NOMO-1 (cell line): Measurements from ENCODE around the gene HIVEP3.

Experiments
- DNase-seq, 2 experiments: peaks; one replicate each; lab custom pipeline; 2025; ENCODE audit not compliant: unreplicated experiment in 2 of 2; lab: John Stamatoyannopoulos, UW

The HIVEP3 gene

GRCh38 chr1:41660570-41661427 lies 257.9 kb downstream of the HIVEP3 start:
- peak in 1 of 2 experiments; percentile 9 for DNase-seq

GRCh38 chr1:41659903-41660302 lies 258.8 kb downstream of the HIVEP3 start:
- DNase-seq: no peak

- DNase-seq: no peak
Measured at GRCh38 chr1:41659159-41659495, 259.6 kb downstream of the HIVEP3 start.

GRCh38 chr1:41658431-41659158 lies 260.1 kb downstream of the HIVEP3 start:
- peak; percentile 71 to 75 for DNase-seq

- no peak for DNase-seq
Measured at GRCh38 chr1:41657679-41658295, 260.9 kb downstream of the HIVEP3 start.

- no peak for DNase-seq
Measured at GRCh38 chr1:41656825-41657500, 261.8 kb downstream of the HIVEP3 start.

GRCh38 chr1:41656068-41656467 lies 262.7 kb downstream of the HIVEP3 start:
- no peak for DNase-seq

GRCh38 chr1:41655632-41656031 lies 263.1 kb downstream of the HIVEP3 start:
- DNase-seq: no peak

GRCh38 chr1:41653574-41653973 lies 265.1 kb downstream of the HIVEP3 start:
- DNase-seq: no peak

- DNase-seq: no peak
Measured at GRCh38 chr1:41652384-41653265, 266.1 kb downstream of the HIVEP3 start.

GRCh38 chr1:41650028-41650880 lies 268.5 kb downstream of the HIVEP3 start:
- DNase-seq: no peak

- DNase-seq: no peak
Measured at GRCh38 chr1:41649396-41650027, 269.2 kb downstream of the HIVEP3 start.

- DNase-seq: no peak
Measured at GRCh38 chr1:41648844-41649243, 269.9 kb downstream of the HIVEP3 start.

- no peak for DNase-seq
Measured at GRCh38 chr1:41648230-41648629, 270.5 kb downstream of the HIVEP3 start.

- no peak for DNase-seq
Measured at GRCh38 chr1:41647221-41648135, 271.2 kb downstream of the HIVEP3 start.

GRCh38 chr1:41646186-41646585 lies 272.5 kb downstream of the HIVEP3 start:
- DNase-seq: no peak

GRCh38 chr1:41645062-41645461 lies 273.7 kb downstream of the HIVEP3 start:
- no peak for DNase-seq
